ENCODE measurements around the gene ZC3H12A. TPM values are rescaled to one million over a fixed set of nuclear protein-coding genes. Genes with fewer than 3 reads are reported as not detected.
A peak's percentile ranks its signal among the peaks of the same experiment; 100 is the strongest.

ZC3H12A gene
- total RNA-seq, 1 donor from 2014 or later = 6.0 TPM

DNA sequence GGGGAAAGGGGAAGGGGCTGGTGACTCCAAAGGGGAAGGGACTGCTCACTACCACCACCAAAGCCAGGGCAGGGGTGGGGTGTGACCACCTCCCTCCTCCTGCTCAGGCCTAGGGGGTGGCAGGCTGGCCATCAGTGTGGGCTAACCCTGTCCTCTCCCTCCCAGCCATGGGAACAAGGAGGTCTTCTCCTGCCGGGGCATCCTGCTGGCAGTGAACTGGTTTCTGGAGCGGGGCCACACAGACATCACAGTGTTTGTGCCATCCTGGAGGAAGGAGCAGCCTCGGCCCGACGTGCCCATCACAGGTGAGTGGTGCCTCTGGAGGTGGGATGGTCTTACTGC is 5.7 kb downstream of the ZC3H12A start:
- Mint-ChIP-seq H3K4me1 (ENCODE audit: unreplicated experiment) (peaks cover 8% of the 10 kb centered on the region), H3K27me3 (no peaks in the 10 kb centered on the region), H3K9me3 (no peaks in the 10 kb centered on the region), H3K36me3 (no peaks in the 10 kb centered on the region), H3K4me3 (no peak overlapping the region), H3K27ac (no peak overlapping the region)
- TF ChIP-seq, protein P1, sequence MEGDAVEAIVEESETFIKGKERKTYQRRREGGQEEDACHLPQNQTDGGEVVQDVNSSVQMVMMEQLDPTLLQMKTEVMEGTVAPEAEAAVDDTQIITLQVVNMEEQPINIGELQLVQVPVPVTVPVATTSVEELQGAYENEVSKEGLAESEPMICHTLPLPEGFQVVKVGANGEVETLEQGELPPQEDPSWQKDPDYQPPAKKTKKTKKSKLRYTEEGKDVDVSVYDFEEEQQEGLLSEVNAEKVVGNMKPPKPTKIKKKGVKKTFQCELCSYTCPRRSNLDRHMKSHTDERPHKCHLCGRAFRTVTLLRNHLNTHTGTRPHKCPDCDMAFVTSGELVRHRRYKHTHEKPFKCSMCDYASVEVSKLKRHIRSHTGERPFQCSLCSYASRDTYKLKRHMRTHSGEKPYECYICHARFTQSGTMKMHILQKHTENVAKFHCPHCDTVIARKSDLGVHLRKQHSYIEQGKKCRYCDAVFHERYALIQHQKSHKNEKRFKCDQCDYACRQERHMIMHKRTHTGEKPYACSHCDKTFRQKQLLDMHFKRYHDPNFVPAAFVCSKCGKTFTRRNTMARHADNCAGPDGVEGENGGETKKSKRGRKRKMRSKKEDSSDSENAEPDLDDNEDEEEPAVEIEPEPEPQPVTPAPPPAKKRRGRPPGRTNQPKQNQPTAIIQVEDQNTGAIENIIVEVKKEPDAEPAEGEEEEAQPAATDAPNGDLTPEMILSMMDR (conservative IDR thresholded peaks at IDR 0.05) = no peak
- no peak for DNase-seq (ENCODE audit: extremely low spot score, unreplicated experiment)

GRCh38 chr1:37480581-37481288 is 6.4 kb downstream of the ZC3H12A start:
- peaks cover 8% of the 10 kb centered on the region for H3K4me1 Mint-ChIP-seq (ENCODE audit: unreplicated experiment)
- no peak for DNase-seq (ENCODE audit: extremely low spot score, unreplicated experiment)
- no peaks in the 10 kb centered on the region for H3K9me3 Mint-ChIP-seq
- H3K27ac Mint-ChIP-seq = no peak overlapping the region
- no peak overlapping the region for H3K4me3 Mint-ChIP-seq
- no peaks in the 10 kb centered on the region for H3K27me3 Mint-ChIP-seq
- no peaks in the 10 kb centered on the region for H3K36me3 Mint-ChIP-seq
- TF ChIP-seq, protein P1 (conservative IDR thresholded peaks at IDR 0.05) = no peak

DNA sequence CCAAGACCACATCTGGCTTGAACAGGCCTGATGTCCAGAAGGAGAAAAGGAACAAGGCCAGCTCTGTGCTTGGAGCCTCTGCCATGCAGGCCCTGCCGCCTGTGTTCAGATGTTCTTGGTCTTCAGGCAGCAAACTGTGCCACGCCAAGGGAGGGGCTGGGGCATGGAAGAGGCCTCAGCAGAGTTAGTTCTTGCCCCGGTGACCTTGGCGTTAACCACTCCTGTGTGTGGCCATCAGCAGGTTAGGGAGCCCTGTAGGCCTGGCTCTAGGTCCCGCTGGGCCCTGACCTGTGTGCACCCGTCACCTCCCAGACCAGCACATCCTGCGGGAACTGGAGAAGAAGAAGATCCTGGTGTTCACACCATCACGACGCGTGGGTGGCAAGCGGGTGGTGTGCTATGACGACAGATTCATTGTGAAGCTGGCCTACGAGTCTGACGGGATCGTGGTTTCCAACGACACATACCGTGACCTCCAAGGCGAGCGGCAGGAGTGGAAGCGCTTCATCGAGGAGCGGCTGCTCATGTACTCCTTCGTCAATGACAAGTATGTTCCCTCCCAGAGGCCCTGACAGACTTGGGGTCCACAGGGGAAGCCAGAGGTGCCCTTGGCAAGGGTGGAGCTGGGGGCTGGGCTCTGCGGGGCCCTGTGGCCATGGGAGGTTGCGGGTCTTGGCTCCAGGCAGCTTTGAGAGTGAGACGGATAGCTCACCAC is 7.1 kb downstream of the ZC3H12A start:
- Mint-ChIP-seq H3K4me1 (ENCODE audit: unreplicated experiment) (peaks cover 8% of the 10 kb centered on the region), H3K27ac (peak overlapping the region; percentile 29), H3K36me3 (no peaks in the 10 kb centered on the region), H3K4me3 (no peak overlapping the region), H3K27me3 (no peaks in the 10 kb centered on the region), H3K9me3 (no peaks in the 10 kb centered on the region)
- DNase-seq (ENCODE audit: extremely low spot score, unreplicated experiment) = no peak
- TF ChIP-seq, protein P1 (conservative IDR thresholded peaks at IDR 0.05) = no peak

DNA sequence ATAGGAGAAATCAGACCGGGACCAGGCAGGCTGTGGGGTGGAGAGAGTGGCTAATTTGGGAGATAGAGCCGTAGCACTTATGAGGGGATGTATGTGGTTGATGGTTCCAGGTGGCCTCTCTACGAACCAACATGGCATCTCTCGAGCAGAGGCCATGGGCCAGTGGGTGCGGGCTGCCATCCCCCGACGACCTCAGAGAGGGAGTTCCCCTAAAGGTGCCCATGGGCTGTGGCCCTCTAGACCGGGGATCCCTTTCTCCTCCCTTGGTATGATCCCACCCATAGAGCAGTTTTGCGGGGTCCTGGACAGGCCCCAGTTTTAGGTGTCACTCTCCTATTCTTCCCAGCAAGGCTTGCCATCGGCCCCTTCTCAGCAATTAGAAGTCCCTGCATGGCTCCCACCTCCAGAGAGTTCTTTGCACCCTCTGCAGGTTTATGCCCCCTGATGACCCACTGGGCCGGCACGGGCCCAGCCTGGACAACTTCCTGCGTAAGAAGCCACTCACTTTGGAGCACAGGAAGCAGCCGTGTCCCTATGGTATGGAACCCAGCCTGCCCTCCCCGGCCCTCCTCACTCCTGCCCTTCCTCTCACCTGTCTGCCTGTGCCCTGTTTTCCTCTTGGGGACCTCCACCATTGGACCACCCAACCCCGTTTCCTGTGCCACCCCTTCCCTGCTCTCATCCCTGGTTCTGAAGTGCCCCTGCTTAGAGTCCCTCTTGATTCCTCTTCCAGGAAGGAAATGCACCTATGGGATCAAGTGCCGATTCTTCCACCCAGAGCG is 7.8 kb downstream of the ZC3H12A start:
- H3K9me3 Mint-ChIP-seq = no peaks in the 10 kb centered on the region
- H3K27me3 Mint-ChIP-seq = no peaks in the 10 kb centered on the region
- no peaks in the 10 kb centered on the region for H3K36me3 Mint-ChIP-seq
- TF ChIP-seq, protein P1 (conservative IDR thresholded peaks at IDR 0.05) = no peak
- no peak for DNase-seq (ENCODE audit: extremely low spot score, unreplicated experiment)
- peaks cover 7% of the 10 kb centered on the region for H3K4me1 Mint-ChIP-seq (ENCODE audit: unreplicated experiment)
- peak overlapping the region; percentile 36 for H3K4me3 Mint-ChIP-seq
- no peak overlapping the region for H3K27ac Mint-ChIP-seq

DNA sequence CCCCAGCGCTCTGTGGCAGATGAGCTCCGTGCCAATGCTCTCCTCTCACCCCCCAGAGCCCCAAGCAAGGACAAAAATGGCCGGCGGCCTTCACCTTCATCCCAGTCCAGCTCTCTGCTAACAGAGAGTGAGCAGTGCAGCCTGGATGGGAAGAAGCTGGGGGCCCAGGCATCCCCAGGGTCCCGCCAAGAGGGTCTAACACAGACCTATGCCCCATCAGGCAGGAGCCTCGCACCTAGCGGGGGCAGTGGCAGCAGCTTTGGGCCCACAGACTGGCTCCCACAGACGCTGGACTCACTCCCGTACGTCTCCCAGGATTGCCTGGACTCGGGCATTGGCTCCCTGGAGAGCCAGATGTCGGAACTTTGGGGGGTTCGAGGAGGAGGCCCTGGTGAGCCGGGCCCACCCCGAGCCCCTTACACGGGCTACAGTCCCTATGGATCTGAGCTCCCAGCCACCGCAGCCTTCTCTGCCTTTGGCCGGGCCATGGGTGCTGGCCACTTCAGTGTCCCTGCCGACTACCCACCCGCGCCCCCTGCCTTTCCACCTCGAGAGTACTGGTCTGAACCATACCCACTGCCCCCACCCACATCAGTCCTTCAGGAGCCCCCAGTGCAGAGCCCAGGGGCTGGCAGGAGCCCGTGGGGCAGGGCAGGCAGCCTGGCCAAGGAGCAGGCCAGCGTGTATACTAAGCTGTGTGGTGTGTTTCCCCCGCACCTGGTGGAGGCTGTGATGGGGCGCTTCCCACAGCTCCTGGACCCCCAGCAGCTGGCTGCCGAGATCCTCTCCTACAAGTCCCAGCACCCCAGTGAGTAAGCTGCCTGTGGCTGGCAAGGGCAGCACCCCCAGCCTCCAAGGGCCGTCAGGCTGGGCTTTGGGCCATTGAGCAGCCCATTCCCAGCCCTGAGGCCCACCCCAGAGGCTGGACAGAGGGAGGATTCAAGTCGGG is 8.7 kb downstream of the ZC3H12A start:
- Mint-ChIP-seq H3K9me3 (no peaks in the 10 kb centered on the region), H3K4me1 (ENCODE audit: unreplicated experiment) (peaks cover 6% of the 10 kb centered on the region), H3K4me3 (peak overlapping the region; percentile 36), H3K27ac (no peak overlapping the region), H3K36me3 (no peaks in the 10 kb centered on the region), H3K27me3 (no peaks in the 10 kb centered on the region)
- DNase-seq (ENCODE audit: extremely low spot score, unreplicated experiment) = no peak
- TF ChIP-seq, protein P1 (conservative IDR thresholded peaks at IDR 0.05) = no peak

Measured in type B pancreatic cell (in vitro differentiated cells).